Cerebellar nuclear complex (tissue), 1 donor: ENCODE results near the gene FOXJ1.

Experiments
- DNase-seq, 2 experiments: peaks; one replicate each; lab custom pipeline; 2025; lab: John Stamatoyannopoulos, UW

Gene FOXJ1

GRCh38 chr17:76140661-76141211 is 309 bp downstream of the FOXJ1 start:
- no peak for DNase-seq

DNA sequence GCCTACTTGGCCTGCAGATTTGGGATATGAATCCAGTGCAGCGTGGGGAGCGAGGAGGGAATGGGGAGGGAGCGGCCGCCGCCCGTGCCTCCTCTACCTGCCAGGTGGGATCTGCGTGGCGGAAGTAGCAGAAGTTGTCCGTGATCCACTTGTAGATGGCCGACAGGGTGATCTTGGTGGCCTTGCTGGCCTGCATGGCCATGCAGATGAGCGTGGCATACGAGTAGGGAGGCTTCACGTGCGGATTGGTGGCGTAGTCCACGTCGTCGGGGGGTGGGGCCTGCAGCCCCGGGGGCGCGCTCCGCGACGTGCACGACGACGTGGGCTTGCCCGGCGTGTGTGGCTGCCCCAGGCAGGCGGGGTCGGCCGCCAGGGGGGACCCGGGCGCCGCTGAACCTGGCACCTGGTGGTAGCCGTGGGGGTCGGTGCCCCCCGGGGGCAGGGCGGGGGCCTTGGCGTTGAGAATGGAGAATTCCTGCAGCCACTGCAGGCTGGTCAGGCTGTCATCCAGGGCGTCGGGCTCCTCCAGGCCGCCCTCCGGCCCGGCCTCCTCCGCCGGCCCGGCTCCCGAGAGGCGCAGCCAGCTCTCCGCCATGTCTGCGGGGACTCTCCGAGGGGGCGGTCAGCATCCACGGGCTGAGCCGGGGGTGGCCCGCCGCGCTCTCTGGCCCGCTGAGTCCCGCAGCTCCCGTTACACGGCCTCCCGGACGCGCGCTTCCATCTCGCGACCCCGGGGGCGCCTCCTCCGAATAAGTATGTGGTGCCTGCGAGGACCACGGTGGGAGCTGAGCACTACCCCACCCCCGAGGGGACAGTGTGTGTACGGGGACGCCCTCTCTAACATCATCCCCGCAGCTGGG is 1.0 kb downstream of the FOXJ1 start:
- DNase-seq: no peak

- no peak for DNase-seq
Observed at GRCh38 chr17:76138896-76139752, 1.9 kb downstream of the FOXJ1 start.

- no peak for DNase-seq
Observed at GRCh38 chr17:76138234-76138895, 2.7 kb downstream of the FOXJ1 start.

DNA sequence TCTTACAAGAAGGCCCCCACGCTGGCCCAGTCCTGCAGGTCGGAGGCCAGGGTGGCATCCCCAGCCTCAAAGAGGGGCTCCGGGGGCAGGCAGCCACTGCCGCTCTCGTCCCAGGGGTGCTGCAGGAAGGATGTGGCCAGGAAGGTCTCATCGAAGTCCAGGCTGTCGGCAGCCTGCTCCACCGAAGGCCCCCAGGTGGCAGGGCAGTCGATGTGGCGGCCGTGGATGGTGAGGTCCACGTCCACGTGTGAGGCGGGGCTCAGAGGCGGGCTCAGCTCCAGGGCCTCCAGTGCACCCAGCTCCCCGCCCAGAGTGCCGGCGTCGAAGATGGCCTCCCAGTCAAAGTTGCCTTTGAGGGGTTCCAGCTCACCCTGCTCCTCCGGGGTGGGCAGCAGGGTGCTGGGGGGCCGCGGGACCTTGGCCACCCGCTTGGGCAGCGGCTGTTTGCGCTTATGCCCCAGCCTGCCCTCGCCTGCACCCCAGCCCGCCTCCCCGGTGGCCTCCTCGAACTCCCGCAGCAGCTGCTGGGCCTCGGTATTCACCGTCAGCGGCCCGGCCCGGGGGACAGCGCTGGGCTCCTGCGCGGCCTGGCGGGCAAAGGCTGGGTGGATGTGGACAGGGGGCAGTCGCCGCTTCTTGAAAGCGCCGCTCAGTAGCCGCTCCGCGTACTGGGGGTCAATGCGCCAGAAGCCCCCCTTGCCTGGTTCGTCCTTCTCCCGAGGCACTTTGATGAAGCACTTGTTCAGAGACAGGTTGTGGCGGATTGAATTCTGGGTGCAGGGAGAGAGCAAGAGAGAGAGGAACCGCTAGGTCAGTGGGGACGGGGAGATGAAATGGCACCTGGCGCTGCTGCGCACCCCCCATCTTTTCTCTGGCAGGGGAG is 3.5 kb downstream of the FOXJ1 start:
- no peak for DNase-seq

GRCh38 chr17:76137001-76137350 is 4.1 kb downstream of the FOXJ1 start:
- no peak for DNase-seq

DNA sequence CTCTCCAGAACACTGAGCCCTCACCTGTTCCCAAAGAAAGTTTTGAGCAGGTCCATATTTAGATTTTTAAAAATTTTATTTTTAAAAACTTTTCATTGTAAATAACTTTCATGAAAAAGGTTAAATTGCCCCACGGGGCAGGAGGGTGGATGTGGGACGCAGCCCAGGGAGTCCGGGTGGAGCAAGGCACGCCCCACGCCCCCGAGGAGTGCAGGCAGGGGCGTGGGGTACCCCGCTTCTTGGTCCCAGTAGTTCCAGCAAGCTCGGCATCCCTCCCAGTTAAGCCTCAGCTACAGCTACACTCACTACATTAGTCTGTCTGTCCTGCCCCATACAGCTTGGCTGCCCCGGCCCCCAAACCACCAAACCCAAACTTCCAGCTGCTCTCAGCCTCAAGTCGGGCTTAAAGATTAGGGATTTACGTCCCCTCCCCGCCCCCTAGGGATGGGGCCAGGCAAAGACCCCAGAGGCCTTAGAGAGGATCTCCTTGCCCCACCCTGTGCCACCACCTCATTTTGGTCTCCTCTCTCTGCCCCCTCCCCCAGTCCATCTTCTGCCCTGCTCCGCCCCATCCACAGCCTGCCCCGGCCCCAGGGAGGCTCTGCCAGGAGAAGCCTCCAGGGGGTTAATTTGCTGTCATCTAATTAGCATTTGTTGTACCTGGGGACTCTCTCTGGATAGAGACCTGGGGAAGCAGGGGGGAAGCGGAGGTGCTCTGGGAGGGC is 4.6 kb downstream of the FOXJ1 start:
- DNase-seq: no peak

DNA sequence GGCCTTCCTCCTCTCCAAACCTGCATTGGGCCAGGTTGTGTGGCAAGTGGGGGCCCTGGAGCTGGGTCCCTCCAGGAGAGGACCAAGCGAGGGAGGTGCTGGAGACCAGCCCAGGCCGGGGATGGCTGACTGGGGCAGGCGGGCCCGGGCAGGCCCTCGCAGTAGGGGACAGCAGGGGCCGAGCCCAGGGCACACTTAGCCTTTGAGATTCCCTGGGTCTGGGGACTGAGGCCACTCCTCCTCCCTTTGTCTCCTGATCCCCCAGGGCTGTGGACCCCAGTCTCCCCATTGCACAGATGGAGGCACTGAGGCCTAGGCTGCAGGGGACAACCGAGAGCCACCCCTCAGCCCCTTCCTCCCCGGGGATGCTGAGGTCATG is 5.2 kb downstream of the FOXJ1 start:
- DNase-seq: no peak

GRCh38 chr17:76134911-76135809 is 5.9 kb downstream of the FOXJ1 start:
- no peak for DNase-seq

DNA sequence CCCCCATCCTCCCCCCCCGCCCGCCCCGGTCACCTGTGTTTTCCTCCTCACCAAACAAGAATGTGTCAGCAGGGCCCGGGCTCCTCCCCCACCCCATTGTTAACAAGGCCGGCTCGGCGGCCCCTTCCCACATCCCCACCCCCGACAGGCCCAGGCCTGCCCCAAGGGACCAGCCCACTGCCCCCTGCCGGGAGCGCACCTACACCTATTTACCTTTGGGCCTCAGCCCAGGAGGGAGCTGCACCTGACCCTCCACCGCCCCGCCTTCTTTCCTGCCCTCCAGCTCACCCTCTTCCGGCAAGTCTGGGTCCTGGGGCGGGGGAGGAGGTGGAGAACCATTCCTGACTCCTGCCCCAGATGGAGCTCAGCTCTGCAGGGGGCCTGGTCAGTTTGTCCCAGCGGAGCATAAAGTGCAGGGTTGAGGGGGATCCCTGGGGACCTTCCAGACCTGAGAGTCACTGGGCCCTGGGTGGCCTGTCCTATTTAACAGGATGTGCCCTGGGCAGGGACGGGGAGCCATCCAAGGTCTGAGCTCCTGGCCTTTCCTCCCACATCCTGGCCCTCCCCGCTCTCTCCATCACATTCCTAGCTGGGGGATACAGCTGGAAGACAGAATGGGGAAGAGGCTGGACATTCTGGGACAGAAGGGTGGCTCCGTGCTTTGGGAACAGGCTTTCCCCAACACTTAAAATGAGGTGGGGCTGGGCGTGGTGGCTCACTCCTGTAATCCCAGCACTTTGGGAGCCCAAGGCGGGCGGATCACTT is 8.3 kb downstream of the FOXJ1 start:
- no peak for DNase-seq

DNA sequence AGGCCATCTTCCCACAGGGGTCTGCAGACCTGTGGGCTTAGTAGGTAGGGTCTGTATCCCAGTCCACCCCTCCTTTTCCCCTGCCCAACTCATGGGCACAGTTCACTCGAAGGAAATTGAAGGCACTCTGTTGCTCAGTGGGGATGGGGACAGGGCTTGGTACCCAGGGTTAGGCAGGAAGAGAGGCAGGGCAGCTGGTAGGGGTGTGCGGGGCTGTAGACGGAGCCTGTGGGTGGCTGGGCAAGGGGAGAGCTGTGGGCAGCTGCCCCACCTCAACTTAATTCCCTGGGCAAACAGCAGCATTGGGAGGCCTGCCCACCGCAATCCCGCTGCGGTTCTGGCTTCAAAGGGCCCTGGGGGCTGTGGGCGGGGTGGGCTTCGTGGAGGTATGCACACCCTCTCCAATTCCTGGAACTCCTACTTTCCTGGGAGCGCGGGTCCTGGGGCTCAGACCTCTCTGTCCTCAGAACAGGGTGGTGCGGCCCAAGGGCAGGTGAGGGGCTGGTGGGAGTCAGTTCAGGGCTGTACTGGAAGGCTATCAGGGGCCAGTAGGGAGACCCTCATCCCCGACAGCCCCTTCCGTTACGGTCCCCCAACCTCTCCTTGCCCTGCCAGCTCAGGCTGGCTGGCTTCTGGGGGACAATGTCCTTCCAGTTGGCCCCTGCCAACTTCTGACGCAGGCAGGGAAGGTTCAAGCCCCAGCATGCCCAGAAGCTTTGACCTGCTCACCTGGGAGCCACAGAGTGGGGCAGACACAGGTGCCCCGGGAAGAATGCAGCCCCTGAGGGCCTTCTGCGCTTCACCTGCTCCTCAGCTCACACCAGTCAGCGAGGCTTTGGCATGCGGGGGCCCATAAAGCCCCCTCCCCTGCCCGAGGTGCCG is 9.1 kb downstream of the FOXJ1 start:
- DNase-seq: no peak

- no peak for DNase-seq
Observed at GRCh38 chr17:76131051-76131691, 9.9 kb downstream of the FOXJ1 start.

DNA sequence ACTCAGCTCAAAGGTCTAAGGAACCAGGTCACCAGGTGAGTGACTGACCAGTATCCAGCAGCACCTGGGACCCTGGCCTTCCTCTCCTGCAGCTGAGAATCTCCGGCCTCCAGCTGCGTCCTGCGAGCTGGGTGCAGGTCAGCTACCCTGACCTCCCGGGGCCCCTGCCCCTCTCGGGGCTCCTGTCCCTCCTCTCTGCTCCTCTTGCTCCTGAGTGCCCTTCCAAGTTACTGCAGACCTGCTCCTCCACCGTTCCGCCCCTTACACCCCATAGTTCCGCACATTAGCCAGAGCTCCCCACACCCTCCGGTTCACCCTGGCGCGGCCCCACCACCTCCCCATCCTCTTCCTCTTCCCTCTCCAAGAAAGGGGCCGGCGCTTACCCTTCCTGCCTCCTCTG is 10.6 kb downstream of the FOXJ1 start:
- no peak for DNase-seq

DNA sequence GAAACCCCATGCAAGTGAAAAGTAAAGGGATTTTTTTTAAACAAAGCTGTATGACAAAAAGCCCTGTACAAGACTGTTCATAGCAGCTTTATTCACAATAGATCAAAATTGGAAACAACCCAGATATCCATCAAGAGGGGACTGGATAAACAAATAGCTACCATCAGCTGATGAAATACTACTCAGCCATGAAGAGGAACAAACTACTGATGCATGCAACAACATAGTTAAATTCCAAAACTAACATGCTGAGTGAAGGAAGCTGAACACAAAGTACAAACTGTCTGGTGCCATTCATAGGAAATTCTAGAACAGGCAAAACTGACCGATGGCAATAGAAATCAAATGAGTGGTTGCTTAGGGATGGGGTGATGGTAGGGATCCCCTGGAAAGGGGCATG is 15.1 kb downstream of the FOXJ1 start:
- no peak for DNase-seq

- DNase-seq: no peak
Observed at GRCh38 chr17:76125391-76125675, 15.7 kb downstream of the FOXJ1 start.

GRCh38 chr17:76124582-76125390 is 16.3 kb downstream of the FOXJ1 start:
- no peak for DNase-seq
